ENCODE results near the gene DIAPH2.

GRCh38 chrX:97145934-97146333 is 461.3 kb downstream of the DIAPH2 start:
- TF ChIP-seq POLR2A (IDR thresholded peaks at IDR 0.05; ENCODE audit: borderline replicate concordance, extremely low read depth, insufficient read depth, insufficient read length), result no peak
- no peak for TF ChIP-seq SP1 (IDR thresholded peaks at IDR 0.05; ENCODE audit: low read depth)
- no peak for TF ChIP-seq CTCF (IDR thresholded peaks at IDR 0.05 in 2 of 3, conservative IDR thresholded peaks at IDR 0.05 in 1 of 3; ENCODE audit: borderline replicate concordance in 1 of 3, insufficient read depth in 1 of 3, low read depth in 2 of 3, low read length in 2 of 3)
- no peak for TF ChIP-seq POLR2AphosphoS5 (IDR thresholded peaks at IDR 0.05; ENCODE audit: low read depth, low read length)
- TF ChIP-seq RAD21 (IDR thresholded peaks at IDR 0.05; ENCODE audit: low read depth), result no peak
- TF ChIP-seq REST (IDR thresholded peaks at IDR 0.05; ENCODE audit: low read depth), result no peak
- TF ChIP-seq TCF7L2 (IDR thresholded peaks at IDR 0.05; ENCODE audit: borderline replicate concordance, extremely low read depth, insufficient read depth, insufficient read length), result no peak
- no peak for TF ChIP-seq MAX (IDR thresholded peaks at IDR 0.05)

Data from HCT116 (cell line).